OCI-LY1 (cell line): ENCODE results near the gene NPEPPS.

Experiments used
- EZH2 ChIP-seq: fragments of 200-600 bp; sonication (generic), shearing (Covaris generic); IDR thresholded peaks from 2 replicates; pipeline ENCODE4 v1.8.0; 2017; ENCODE audit warnings: borderline replicate concordance, mixed run types, mild to moderate bottlenecking, antibody characterized with exemption, low read length, moderate library complexity, mixed read lengths
- TF ChIP-seq, protein P1 (sequence below): fragments of 200-600 bp; sonication (generic), shearing (Covaris generic); IDR thresholded peaks from 2 replicates; pipeline ENCODE4 v1.5.1; 2017; ENCODE audit warnings: mild to moderate bottlenecking, antibody characterized with exemption, low read length, moderate library complexity, mixed read lengths

DNA sequence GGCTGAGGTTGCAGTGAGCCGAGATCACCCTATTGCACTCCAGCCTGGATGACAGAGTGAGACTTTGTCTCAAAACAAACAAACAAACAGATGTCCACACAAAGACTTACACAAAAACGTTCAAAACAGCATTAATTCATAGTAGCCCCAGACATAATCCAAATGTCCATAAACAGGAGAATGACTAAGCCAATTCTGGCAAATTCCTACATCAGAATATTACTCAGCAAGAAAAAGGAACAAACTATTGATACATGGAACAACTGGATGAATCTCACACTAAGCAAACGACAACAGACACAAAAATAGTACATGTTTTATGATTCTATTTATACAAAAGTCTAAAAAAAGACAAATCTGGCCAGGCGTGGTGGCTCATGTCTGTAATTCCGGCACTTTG lies 108.0 kb downstream of the NPEPPS start:
- TF ChIP-seq, protein P1, sequence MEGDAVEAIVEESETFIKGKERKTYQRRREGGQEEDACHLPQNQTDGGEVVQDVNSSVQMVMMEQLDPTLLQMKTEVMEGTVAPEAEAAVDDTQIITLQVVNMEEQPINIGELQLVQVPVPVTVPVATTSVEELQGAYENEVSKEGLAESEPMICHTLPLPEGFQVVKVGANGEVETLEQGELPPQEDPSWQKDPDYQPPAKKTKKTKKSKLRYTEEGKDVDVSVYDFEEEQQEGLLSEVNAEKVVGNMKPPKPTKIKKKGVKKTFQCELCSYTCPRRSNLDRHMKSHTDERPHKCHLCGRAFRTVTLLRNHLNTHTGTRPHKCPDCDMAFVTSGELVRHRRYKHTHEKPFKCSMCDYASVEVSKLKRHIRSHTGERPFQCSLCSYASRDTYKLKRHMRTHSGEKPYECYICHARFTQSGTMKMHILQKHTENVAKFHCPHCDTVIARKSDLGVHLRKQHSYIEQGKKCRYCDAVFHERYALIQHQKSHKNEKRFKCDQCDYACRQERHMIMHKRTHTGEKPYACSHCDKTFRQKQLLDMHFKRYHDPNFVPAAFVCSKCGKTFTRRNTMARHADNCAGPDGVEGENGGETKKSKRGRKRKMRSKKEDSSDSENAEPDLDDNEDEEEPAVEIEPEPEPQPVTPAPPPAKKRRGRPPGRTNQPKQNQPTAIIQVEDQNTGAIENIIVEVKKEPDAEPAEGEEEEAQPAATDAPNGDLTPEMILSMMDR, result no peak
- no peak for TF ChIP-seq EZH2
